Measurements from ENCODE around the gene PLEKHM1.

The PLEKHM1 gene

DNA sequence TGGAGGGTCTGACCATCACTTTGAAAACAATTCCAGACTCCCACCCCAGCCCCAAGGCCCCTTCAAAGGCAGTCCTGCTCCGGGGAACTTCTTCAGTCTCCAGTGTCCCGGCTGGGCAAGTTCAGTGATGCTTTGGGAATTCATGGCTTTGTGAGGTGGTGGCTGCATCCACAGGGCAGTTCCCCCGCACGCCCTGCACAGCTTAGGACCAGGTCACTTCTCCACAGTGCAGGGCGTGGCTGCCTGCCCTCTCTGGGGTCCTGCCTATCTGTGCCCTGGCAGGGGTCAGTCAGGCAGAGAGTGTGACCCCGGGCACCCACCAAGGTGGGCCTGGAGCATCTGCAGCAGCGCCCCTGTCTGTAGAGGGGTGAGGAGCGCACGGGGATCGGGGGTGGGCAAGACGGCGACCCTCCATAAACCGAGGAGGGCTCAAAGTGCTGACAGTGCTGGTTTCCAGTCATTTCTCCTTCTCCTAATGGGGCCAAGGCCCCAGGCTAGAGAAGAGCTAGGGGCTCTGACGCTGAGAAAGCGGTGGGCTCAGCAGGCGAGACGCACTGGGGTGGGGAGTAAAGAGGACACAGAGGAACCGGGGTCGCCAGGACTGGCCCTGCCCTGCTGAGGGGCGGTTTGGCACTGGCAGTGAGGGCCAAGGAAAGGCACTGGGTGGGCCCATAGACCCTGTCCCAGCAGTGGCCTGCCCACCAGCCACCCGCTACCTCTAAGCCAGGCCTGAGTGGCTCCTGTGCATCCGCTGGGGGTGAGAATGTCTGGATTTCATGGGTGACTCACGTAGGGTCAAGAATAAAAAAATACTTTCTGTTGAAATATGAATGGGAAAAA lies 53.7 kb downstream of the PLEKHM1 start:
- WGBS (ENCODE audit: extremely low coverage, insufficient coverage, insufficient read length): no CpG with 5 or more reads among the region's 23 CpGs
- H3K23ac ChIP-seq (ENCODE audit: low read length): no peak overlapping the region

GRCh38 chr17:45436161-45436560 lies 54.4 kb downstream of the PLEKHM1 start:
- Histone ChIP-seq H3K36me3 (ENCODE audit: control insufficient read depth in 1 of 2, insufficient read depth in 2 of 2, low read length in 2 of 2) (peaks cover 4 to 5% of the 10 kb centered on the region in 2 experiments), H2BK5ac (ENCODE audit: low read depth, low read length, poor library complexity) (no peak overlapping the region), H4K91ac (ENCODE audit: low read depth, low read length) (no peak overlapping the region), H2AK5ac (ENCODE audit: low read length) (no peak overlapping the region), H3K23ac (ENCODE audit: low read length) (no peak overlapping the region), H3K4me1 (ENCODE audit: control insufficient read depth in 1 of 2, insufficient read depth in 2 of 2, low read length in 2 of 2) (peaks cover 23 to 41% of the 10 kb centered on the region in 2 experiments), H4K8ac (ENCODE audit: low read depth, low read length) (no peak overlapping the region), H3K18ac (ENCODE audit: low read length) (no peak overlapping the region), H3K4me3 (ENCODE audit: low read depth, low read length) (no peak overlapping the region), H3K79me1 (ENCODE audit: low read length) (peaks cover 11% of the 10 kb centered on the region), H3K4ac (ENCODE audit: low read depth, low read length) (no peak overlapping the region), H2BK120ac (ENCODE audit: insufficient read depth, low read length, poor library complexity) (no peak overlapping the region), H3K9me3 (ENCODE audit: insufficient read depth, low read depth, low read length) (no peaks in the 10 kb centered on the region), H3K27ac (ENCODE audit: low read depth, low read length) (no peak overlapping the region), H3K9ac (ENCODE audit: low read length) (no peak overlapping the region), H2BK12ac (ENCODE audit: low read length) (no peak overlapping the region), H3K79me2 (ENCODE audit: control insufficient read depth, insufficient read depth, low read length, poor library complexity) (peaks cover 2% of the 10 kb centered on the region), H4K12ac (ENCODE audit: low read depth, low read length) (no peak overlapping the region), H3K27me3 (ENCODE audit: insufficient read depth, low read length) (no peaks in the 10 kb centered on the region), H3K4me2 (ENCODE audit: low read length) (no peak overlapping the region), H2AFZ (ENCODE audit: insufficient read depth, low read length, poor library complexity) (no peak overlapping the region), H3K14ac (ENCODE audit: low read length) (no peak overlapping the region)
- no CpG with 5 or more reads among the region's 10 CpGs for WGBS (ENCODE audit: extremely low coverage, insufficient coverage, insufficient read length)
- DNase-seq: peak; percentile 66 to 72

More for the DNA sequence above, 53.7 kb downstream of the PLEKHM1 start:
- peaks cover 23 to 41% of the 10 kb centered on the region in 2 experiments for H3K4me1 ChIP-seq (ENCODE audit: control insufficient read depth in 1 of 2, insufficient read depth in 2 of 2, low read length in 2 of 2)
- H3K79me2 ChIP-seq (ENCODE audit: control insufficient read depth, insufficient read depth, low read length, poor library complexity): peaks cover 2% of the 10 kb centered on the region
- H3K9ac ChIP-seq (ENCODE audit: low read length): no peak overlapping the region
- no peaks in the 10 kb centered on the region for H3K27me3 ChIP-seq (ENCODE audit: insufficient read depth, low read length)
- H4K12ac ChIP-seq (ENCODE audit: low read depth, low read length): no peak overlapping the region
- no peak overlapping the region for H3K4me3 ChIP-seq (ENCODE audit: low read depth, low read length)
- H2BK5ac ChIP-seq (ENCODE audit: low read depth, low read length, poor library complexity): no peak overlapping the region
- no peak overlapping the region for H3K4me2 ChIP-seq (ENCODE audit: low read length)
- no peak overlapping the region for H4K91ac ChIP-seq (ENCODE audit: low read depth, low read length)
- no peak overlapping the region for H2BK120ac ChIP-seq (ENCODE audit: insufficient read depth, low read length, poor library complexity)
- no peak overlapping the region for H2AFZ ChIP-seq (ENCODE audit: insufficient read depth, low read length, poor library complexity)
- no peak overlapping the region for H4K8ac ChIP-seq (ENCODE audit: low read depth, low read length)
- no peak for DNase-seq
- H3K4ac ChIP-seq (ENCODE audit: low read depth, low read length): no peak overlapping the region
- H3K79me1 ChIP-seq (ENCODE audit: low read length): peaks cover 8% of the 10 kb centered on the region
- peaks cover 4 to 5% of the 10 kb centered on the region in 2 experiments for H3K36me3 ChIP-seq (ENCODE audit: control insufficient read depth in 1 of 2, insufficient read depth in 2 of 2, low read length in 2 of 2)
- no peak overlapping the region for H2AK5ac ChIP-seq (ENCODE audit: low read length)
- no peak overlapping the region for H3K14ac ChIP-seq (ENCODE audit: low read length)
- no peak overlapping the region for H3K27ac ChIP-seq (ENCODE audit: low read depth, low read length)
- H3K9me3 ChIP-seq (ENCODE audit: insufficient read depth, low read depth, low read length): no peaks in the 10 kb centered on the region
- H2BK12ac ChIP-seq (ENCODE audit: low read length): no peak overlapping the region
- H3K18ac ChIP-seq (ENCODE audit: low read length): no peak overlapping the region

DNA sequence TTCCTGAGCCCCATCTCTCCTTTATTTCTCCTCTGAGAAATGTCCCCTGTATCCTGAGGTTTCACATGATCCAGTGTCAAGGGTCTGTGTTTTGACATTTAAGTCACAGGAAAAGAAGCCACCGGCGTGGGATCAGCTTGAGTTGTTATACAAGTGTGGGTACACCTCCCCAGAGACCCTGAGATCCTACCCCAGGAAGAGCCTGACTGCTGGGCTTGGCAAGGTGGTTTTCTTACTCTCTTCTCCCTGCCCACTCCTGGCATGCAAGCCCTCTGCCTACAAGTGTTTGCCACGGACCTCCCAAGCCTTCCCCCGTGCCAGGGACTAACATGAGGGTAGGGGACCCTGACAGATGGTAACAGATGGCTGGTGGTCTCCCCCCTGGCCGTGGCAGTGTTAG lies 55.0 kb downstream of the PLEKHM1 start:
- Histone ChIP-seq H2AFZ (ENCODE audit: insufficient read depth, low read length, poor library complexity) (no peak overlapping the region), H3K23ac (ENCODE audit: low read length) (no peak overlapping the region), H3K9ac (ENCODE audit: low read length) (no peak overlapping the region), H2BK120ac (ENCODE audit: insufficient read depth, low read length, poor library complexity) (no peak overlapping the region), H3K9me3 (ENCODE audit: insufficient read depth, low read depth, low read length) (no peaks in the 10 kb centered on the region), H3K18ac (ENCODE audit: low read length) (no peak overlapping the region), H3K27ac (ENCODE audit: low read depth, low read length) (no peak overlapping the region), H3K36me3 (ENCODE audit: control insufficient read depth in 1 of 2, insufficient read depth in 2 of 2, low read length in 2 of 2) (peaks cover 4 to 5% of the 10 kb centered on the region in 2 experiments), H2BK5ac (ENCODE audit: low read depth, low read length, poor library complexity) (no peak overlapping the region), H2BK12ac (ENCODE audit: low read length) (no peak overlapping the region), H4K8ac (ENCODE audit: low read depth, low read length) (no peak overlapping the region), H3K4me3 (ENCODE audit: low read depth, low read length) (no peak overlapping the region), H4K12ac (ENCODE audit: low read depth, low read length) (no peak overlapping the region), H3K27me3 (ENCODE audit: insufficient read depth, low read length) (peaks cover 2% of the 10 kb centered on the region), H3K4ac (ENCODE audit: low read depth, low read length) (no peak overlapping the region), H2AK5ac (ENCODE audit: low read length) (no peak overlapping the region), H3K79me1 (ENCODE audit: low read length) (peaks cover 17% of the 10 kb centered on the region), H3K4me2 (ENCODE audit: low read length) (no peak overlapping the region), H4K91ac (ENCODE audit: low read depth, low read length) (no peak overlapping the region), H3K4me1 (ENCODE audit: control insufficient read depth in 1 of 2, insufficient read depth in 2 of 2, low read length in 2 of 2) (peaks cover 21 to 39% of the 10 kb centered on the region in 2 experiments), H3K79me2 (ENCODE audit: control insufficient read depth, insufficient read depth, low read length, poor library complexity) (peaks cover 2% of the 10 kb centered on the region), H3K14ac (ENCODE audit: low read length) (no peak overlapping the region)
- DNase-seq: no peak
- no CpG with 5 or more reads among the region's 5 CpGs for WGBS (ENCODE audit: extremely low coverage, insufficient coverage, insufficient read length)

- no CpG with 5 or more reads among the region's 4 CpGs for WGBS (ENCODE audit: extremely low coverage, insufficient coverage, insufficient read length)
- Histone ChIP-seq H3K9ac (ENCODE audit: low read length) (no peak overlapping the region), H3K79me2 (ENCODE audit: control insufficient read depth, insufficient read depth, low read length, poor library complexity) (peaks cover 2% of the 10 kb centered on the region), H4K12ac (ENCODE audit: low read depth, low read length) (no peak overlapping the region), H3K9me3 (ENCODE audit: insufficient read depth, low read depth, low read length) (no peaks in the 10 kb centered on the region), H2BK120ac (ENCODE audit: insufficient read depth, low read length, poor library complexity) (no peak overlapping the region), H4K8ac (ENCODE audit: low read depth, low read length) (no peak overlapping the region), H3K23ac (ENCODE audit: low read length) (no peak overlapping the region), H2BK5ac (ENCODE audit: low read depth, low read length, poor library complexity) (no peak overlapping the region), H4K91ac (ENCODE audit: low read depth, low read length) (no peak overlapping the region), H3K4ac (ENCODE audit: low read depth, low read length) (no peak overlapping the region), H2AK5ac (ENCODE audit: low read length) (no peak overlapping the region), H3K18ac (ENCODE audit: low read length) (no peak overlapping the region), H3K27me3 (ENCODE audit: insufficient read depth, low read length) (peaks cover 21% of the 10 kb centered on the region), H3K79me1 (ENCODE audit: low read length) (peaks cover 18% of the 10 kb centered on the region), H3K4me2 (ENCODE audit: low read length) (peak overlapping the region; percentile 72), H3K36me3 (ENCODE audit: control insufficient read depth in 1 of 2, insufficient read depth in 2 of 2, low read length in 2 of 2) (peaks cover 4 to 5% of the 10 kb centered on the region in 2 experiments), H3K14ac (ENCODE audit: low read length) (no peak overlapping the region), H3K4me3 (ENCODE audit: low read depth, low read length) (no peak overlapping the region), H3K4me1 (ENCODE audit: control insufficient read depth in 1 of 2, insufficient read depth in 2 of 2, low read length in 2 of 2) (peaks cover 14 to 34% of the 10 kb centered on the region in 2 experiments), H3K27ac (ENCODE audit: low read depth, low read length) (no peak overlapping the region), H2BK12ac (ENCODE audit: low read length) (peak overlapping the region; percentile 21), H2AFZ (ENCODE audit: insufficient read depth, low read length, poor library complexity) (no peak overlapping the region)
- no peak for DNase-seq
Observed at GRCh38 chr17:45433159-45433535, 57.4 kb downstream of the PLEKHM1 start.

All from trophoblast cell (in vitro differentiated cells and primary cell).